Astrocyte (in vitro differentiated cells and primary cell): ENCODE data around the gene KRT84.

Experiments
- EZH2 ChIP-seq: IDR thresholded peaks from 2 replicates; pipeline ENCODE4 v1.6.1; 2012; ENCODE audit warnings: mild to moderate bottlenecking, low read length, inconsistent platforms; ENCODE audit not compliant: insufficient read depth
- TF ChIP-seq, protein P1 (sequence below): IDR thresholded peaks from 2 replicates; pipeline ENCODE4 v1.5.1; 2011; ENCODE audit warnings: low read depth, mild to moderate bottlenecking, inconsistent platforms, low read length, moderate library complexity; ENCODE audit not compliant: insufficient read depth

DNA sequence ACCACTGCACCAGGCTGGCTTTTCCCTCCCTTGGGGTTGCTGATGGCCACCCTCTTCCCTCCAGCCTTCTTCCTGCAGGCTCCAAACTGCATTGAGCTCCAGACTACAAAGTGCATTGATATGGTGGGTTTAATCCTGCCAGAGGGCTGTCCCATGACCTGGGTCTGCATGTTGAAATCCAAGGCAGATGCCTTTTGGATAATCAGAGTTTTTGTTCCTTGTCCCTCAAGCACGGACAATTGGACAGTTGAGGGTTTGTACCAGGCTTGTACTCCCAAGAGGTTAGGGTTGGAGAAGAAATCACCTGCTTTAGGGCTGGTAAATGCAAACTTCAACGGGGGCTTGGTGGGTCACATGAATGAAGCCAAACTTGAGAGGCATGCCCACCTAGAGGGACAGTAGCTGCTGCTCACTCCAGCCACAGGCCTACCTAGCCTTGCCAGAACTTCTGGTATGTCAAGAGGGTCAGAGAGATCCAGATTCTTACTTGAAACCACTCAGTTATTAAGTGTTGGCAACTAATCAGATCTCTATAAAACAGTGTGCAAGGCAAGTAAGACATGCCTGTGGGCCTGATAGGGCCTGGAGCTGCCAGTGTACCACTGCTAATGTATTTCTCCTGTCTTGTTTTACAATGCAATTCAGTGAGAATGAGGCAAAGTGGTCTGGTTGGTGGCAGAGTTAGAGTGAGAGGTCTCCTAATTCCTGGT, 42.5 kb downstream of the KRT84 start:
- TF ChIP-seq, protein P1, sequence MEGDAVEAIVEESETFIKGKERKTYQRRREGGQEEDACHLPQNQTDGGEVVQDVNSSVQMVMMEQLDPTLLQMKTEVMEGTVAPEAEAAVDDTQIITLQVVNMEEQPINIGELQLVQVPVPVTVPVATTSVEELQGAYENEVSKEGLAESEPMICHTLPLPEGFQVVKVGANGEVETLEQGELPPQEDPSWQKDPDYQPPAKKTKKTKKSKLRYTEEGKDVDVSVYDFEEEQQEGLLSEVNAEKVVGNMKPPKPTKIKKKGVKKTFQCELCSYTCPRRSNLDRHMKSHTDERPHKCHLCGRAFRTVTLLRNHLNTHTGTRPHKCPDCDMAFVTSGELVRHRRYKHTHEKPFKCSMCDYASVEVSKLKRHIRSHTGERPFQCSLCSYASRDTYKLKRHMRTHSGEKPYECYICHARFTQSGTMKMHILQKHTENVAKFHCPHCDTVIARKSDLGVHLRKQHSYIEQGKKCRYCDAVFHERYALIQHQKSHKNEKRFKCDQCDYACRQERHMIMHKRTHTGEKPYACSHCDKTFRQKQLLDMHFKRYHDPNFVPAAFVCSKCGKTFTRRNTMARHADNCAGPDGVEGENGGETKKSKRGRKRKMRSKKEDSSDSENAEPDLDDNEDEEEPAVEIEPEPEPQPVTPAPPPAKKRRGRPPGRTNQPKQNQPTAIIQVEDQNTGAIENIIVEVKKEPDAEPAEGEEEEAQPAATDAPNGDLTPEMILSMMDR, result no peak
- no peak for TF ChIP-seq EZH2
